ENCODE results near the gene C8G.

DNA sequence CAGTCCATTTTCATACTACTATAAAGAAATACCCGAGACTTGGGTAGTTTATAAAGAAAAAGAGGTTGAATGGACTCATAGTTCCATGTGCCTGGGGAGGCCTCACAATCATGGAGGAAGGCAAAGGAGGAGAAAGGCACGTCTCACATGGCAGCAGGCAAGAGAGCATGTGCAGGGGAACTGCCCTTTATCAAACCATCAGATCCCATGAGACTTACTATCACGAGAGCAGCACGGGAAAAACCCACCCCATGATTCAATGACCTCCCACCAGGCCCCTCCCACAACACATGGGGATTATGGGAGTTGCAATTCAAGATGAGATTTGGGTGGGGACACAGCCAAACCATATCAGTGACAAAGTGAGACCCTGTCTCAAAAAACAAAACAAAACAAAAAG is 38.8 kb upstream of the C8G start:
- TF ChIP-seq, protein P1, sequence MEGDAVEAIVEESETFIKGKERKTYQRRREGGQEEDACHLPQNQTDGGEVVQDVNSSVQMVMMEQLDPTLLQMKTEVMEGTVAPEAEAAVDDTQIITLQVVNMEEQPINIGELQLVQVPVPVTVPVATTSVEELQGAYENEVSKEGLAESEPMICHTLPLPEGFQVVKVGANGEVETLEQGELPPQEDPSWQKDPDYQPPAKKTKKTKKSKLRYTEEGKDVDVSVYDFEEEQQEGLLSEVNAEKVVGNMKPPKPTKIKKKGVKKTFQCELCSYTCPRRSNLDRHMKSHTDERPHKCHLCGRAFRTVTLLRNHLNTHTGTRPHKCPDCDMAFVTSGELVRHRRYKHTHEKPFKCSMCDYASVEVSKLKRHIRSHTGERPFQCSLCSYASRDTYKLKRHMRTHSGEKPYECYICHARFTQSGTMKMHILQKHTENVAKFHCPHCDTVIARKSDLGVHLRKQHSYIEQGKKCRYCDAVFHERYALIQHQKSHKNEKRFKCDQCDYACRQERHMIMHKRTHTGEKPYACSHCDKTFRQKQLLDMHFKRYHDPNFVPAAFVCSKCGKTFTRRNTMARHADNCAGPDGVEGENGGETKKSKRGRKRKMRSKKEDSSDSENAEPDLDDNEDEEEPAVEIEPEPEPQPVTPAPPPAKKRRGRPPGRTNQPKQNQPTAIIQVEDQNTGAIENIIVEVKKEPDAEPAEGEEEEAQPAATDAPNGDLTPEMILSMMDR (IDR thresholded peaks at IDR 0.05), result no peak
- no peak for TF ChIP-seq POLR2A (IDR thresholded peaks at IDR 0.05)

All from right lobe of liver (tissue), 4 donors.